HepG2 (cell line): ENCODE measurements around the gene NR2F1. TPM values are rescaled to one million over a fixed set of nuclear protein-coding genes. Genes with fewer than 3 reads are reported as not detected.

Experiments used
- ATAC-seq: fragments of 200-7000 bp; cut with Tn5 transposase; 3 replicates; pipeline ENCODE4 v1.9.1; 2020; ENCODE audit warnings: mild to moderate bottlenecking, moderate library complexity
- BruUV-seq: library from RNA; stranded (reverse); fragments of 400-500 nt; replicated peaks from 2 replicates; lab custom pipeline; 2021; lab: Mats Ljungman, UMichigan
- CTCF ChIA-PET: fragments of 300-600 bp; formaldehyde crosslinking; extraction: SDS; loops from one replicate; lab custom pipeline; 2021; ENCODE audit warnings: low total read pairs, inconsistent platforms, low intra/inter-chr PET ratio; lab: Yijun Ruan, JAX
- POLR2A ChIA-PET: fragments of 350-600 bp; sonication (Branson Sonifier 250); formaldehyde crosslinking; loops from one replicate; lab custom pipeline; 2020; ENCODE audit warnings: antibody characterized with exemption, inconsistent platforms; lab: Yijun Ruan, JAX
- DNase-seq: peaks from one replicate; pipeline ENCODE4 v3.0.0-alpha.2; 2015; ENCODE audit warnings: low spot score
- FAIRE-seq: peaks from 3 replicates; lab custom pipeline; 2011; peaks lifted over from hg19 to GRCh38; lab: Jason Lieb, UNC
- H2AFZ ChIP-seq: one replicate; pipeline ENCODE4 v1.6.1; 2011; ENCODE audit warnings: low read length, inconsistent platforms
- H3K27ac ChIP-seq: fragments of 300-600 bp; 3 replicates; pipeline ENCODE4 v1.8.0; 2011; ENCODE audit warnings: mixed run types, mild to moderate bottlenecking, mixed read lengths, low read length, inconsistent platforms; ENCODE audit not compliant: insufficient read depth; ENCODE audit errors: extremely low read length
- H3K27me3 ChIP-seq, 2 experiments: fragments of 200-600 bp in 1 of 2; 2 replicates in 1 of 2; 3 replicates in 1 of 2; pipeline versions ENCODE4 v1.6.0 to v1.8.0; 2011; ENCODE audit warnings: low read length in 2 of 2, mild to moderate bottlenecking in 2 of 2, moderate library complexity in 2 of 2, inconsistent platforms in 1 of 2; ENCODE audit not compliant: insufficient read depth in 2 of 2, control insufficient read depth in 1 of 2
- H3K36me3 ChIP-seq, 2 experiments: fragments of 200-600 bp in 1 of 2; replicated peaks in 1 of 2; 2 replicates in 1 of 2; 3 replicates in 1 of 2; pipeline versions ENCODE4 v1.5.1 to v1.8.0; 2011; ENCODE audit warnings: low read length in 2 of 2, inconsistent platforms in 1 of 2; ENCODE audit not compliant: insufficient read depth in 2 of 2, control insufficient read depth in 1 of 2
- H3K4me1 ChIP-seq: 2 replicates; pipeline ENCODE4 v1.5.1; 2012; ENCODE audit warnings: low read length, inconsistent platforms; ENCODE audit not compliant: insufficient read depth
- H3K4me2 ChIP-seq: 2 replicates; pipeline ENCODE4 v1.6.0; 2011; ENCODE audit warnings: low read depth, low read length, inconsistent platforms
- H3K4me3 ChIP-seq, 3 experiments: fragments of 200-600 bp in 1 of 3; sonication (generic), shearing (Covaris generic) in 1 of 3; replicated peaks in 1 of 3; 2 replicates each; pipeline ENCODE4 v1.5.1; 2011 to 2016; ENCODE audit warnings: low read length in 3 of 3, inconsistent platforms in 2 of 3, low read depth in 2 of 3, mild to moderate bottlenecking in 2 of 3, control low read depth in 1 of 3, mixed read lengths in 1 of 3; ENCODE audit not compliant: insufficient read depth in 1 of 3
- H3K79me2 ChIP-seq: one replicate; pipeline ENCODE4 v1.6.1; 2011; ENCODE audit warnings: low read length, inconsistent platforms; ENCODE audit not compliant: insufficient read depth
- H3K9ac ChIP-seq: 2 replicates; pipeline ENCODE4 v1.6.0; 2011; ENCODE audit warnings: mild to moderate bottlenecking, low read depth, low read length, inconsistent platforms; ENCODE audit not compliant: insufficient read depth
- H3K9me3 ChIP-seq: 2 replicates; pipeline ENCODE4 v1.5.1; 2012; ENCODE audit warnings: mild to moderate bottlenecking, low read length
- H4K20me1 ChIP-seq: 2 replicates; pipeline ENCODE4 v1.6.0; 2011; ENCODE audit warnings: inconsistent platforms, mild to moderate bottlenecking, low read length, moderate library complexity; ENCODE audit not compliant: insufficient read depth
- KDM6A ChIP-seq: IDR thresholded peaks from 2 replicates; pipeline ENCODE4 v1.6.1; 2016; ENCODE audit warnings: low read depth
- MLLT10 ChIP-seq: sonication (generic); formaldehyde crosslinking; IDR thresholded peaks from 2 replicates; pipeline ENCODE4 v1.4.0; 2020; ENCODE audit warnings: missing genetic modification reagents
- MTERF4 ChIP-seq: sonication (generic); formaldehyde crosslinking; IDR thresholded peaks from 2 replicates; pipeline ENCODE4 v1.8.0; 2023; ENCODE audit warnings: mild to moderate bottlenecking, missing genetic modification reagents
- POLR2AphosphoS5 ChIP-seq: IDR thresholded peaks from 2 replicates; pipeline ENCODE4 v1.6.1; 2012; ENCODE audit warnings: low read depth, low read length
- ZBTB34 ChIP-seq: sonication (generic); formaldehyde crosslinking; IDR thresholded peaks from 2 replicates; pipeline ENCODE4 v1.8.0; 2022; ENCODE audit warnings: mild to moderate bottlenecking, missing genetic modification reagents
- WGBS: methylation state at CpG from one replicate; pipeline ENCODE4 v1.1.6; 2017; ENCODE audit warnings: low lambda C conversion rate; 5-methylcytosine and 5-hydroxymethylcytosine counted together
- in situ Hi-C: cut with HindIII; loops from 2 replicates; pipeline ENCODE4 v1.10.0; 2017; ENCODE audit warnings: low pct_unique_long_range_greater_than_20kb; ENCODE audit not compliant: extremely low pct_ligation_motif_present
- intact Hi-C: fragments of 100-400 bp; cut with micrococcal nuclease; formaldehyde crosslinking; loops from one replicate; pipeline ENCODE4 v1.10.0; 2022; ENCODE audit not compliant: unreplicated experiment
- polyA plus RNA-seq, 8 experiments: library from polyadenylated mRNA; depleted of rRNA in 3 of 8; stranded (reverse) in 7 of 8; unstranded in 1 of 8; fragments of >200 nt; fragmentation: Illumina TruSeq in 4 of 8; extraction: Trizol in 4 of 8; gene quantifications; 2 replicates each; pipeline versions ENCODE4 v1.2.1 to v1.2.3, GENCODE V29; 2011 to 2016; ENCODE audit warnings: low read depth in 4 of 8, missing spikeins in 1 of 8, mixed read lengths in 1 of 8; ENCODE audit not compliant: insufficient read depth in 1 of 8
- total RNA-seq, 5 experiments: library from RNA; depleted of rRNA; stranded (reverse); fragments of >200 nt; fragmentation: Illumina TruSeq; extraction: Trizol; gene quantifications; 2 replicates each; pipeline ENCODE4 v1.2.3, GENCODE V29; 2016; ENCODE audit warnings: low read depth in 1 of 5

NR2F1 gene
- total and polyA plus RNA-seq, 2 of the 13 experiments (the other 11 are each of a cell fraction or from before 2014, with no cell fraction given) = 17.1 to 59.7 TPM

DNA sequence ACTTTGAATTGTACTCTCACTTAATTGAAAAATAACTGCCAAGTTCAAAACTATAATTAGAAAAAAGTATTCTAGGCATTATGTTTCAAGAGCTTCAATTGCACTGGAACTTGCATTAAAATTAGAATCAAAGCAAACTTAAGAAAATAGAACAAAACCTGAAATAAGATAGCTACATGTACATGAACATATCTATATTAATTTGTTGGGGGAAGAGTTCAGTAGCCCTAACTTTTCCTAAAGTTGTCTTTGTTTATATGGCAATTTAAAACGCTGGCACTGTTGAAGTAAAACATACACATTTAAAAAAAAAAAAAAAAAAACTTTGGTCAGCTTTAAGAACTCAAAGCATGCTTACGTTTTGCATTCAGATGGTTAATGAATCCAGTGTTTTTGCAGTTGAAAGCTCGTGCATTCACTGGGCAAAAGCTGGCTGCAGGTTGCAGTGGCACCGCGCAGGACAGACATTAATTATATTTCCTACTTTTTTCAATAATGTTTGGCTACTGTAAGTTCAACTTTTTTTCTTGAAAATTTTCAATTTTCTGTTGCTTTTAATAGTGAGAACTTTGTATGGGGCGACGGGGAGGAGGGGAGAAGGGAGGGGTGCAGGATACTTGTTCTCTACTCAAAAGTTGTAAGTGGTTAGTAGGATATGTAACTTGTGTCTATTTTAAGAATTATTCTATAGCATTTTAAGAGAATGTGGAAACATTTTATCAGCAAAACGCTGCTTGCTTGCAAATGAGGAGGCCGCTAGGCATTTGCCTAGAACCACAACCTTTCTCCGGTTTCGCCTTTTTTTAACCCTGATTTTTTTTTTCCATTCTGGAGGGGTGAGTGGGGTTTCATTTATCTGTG, 3.9 kb downstream of the NR2F1 start:
- POLR2A ChIA-PET = no interaction called here
- WGBS = 64% methylated on average over 11 of the region's 11 CpGs
- TSS peak; percentile 10 for BruUV-seq
- no peak for TF ChIP-seq ZBTB34 (CRISPR knock-in tag)
- no peak for TF ChIP-seq MTERF4 (CRISPR knock-in tag)
- 0 out of 2 replicates have a peak, but pooled peaks have one; percentile 10 for TF ChIP-seq POLR2AphosphoS5
- no peak for TF ChIP-seq MLLT10
- no peak for TF ChIP-seq KDM6A (CRISPR knock-in tag)
- Histone ChIP-seq H4K20me1 (peaks cover 52% of the 10 kb centered on the region), H3K4me2 (peak overlapping the region; percentile 68), H3K36me3 (peaks cover 6 to 38% of the 10 kb centered on the region in 2 experiments; a peak in 4 of 5 replicates), H2AFZ (no peak overlapping the region), H3K4me3 (peak overlapping the region; percentile 72 to 96 (median 95)), H3K4me1 (peaks cover 53% of the 10 kb centered on the region), H3K27ac (no peak overlapping the region), H3K9me3 (no peaks in the 10 kb centered on the region), H3K9ac (peak overlapping the region; percentile 19; the same call in 1 of the 2 replicates), H3K79me2 (peaks cover 66% of the 10 kb centered on the region), H3K27me3 (no peaks in the 10 kb centered on the region; a peak in 1 of 5 replicates)
- DNase-seq (no peak), ATAC-seq (no peak), FAIRE-seq (no peak)
- in situ Hi-C loops = loop anchor here (10.0 kb wide), 1 partner anchor 328 kb away; no protein-coding TSS in a partner anchor
- CTCF ChIA-PET = interaction anchor here (1.5 kb wide), 1 partner anchor 21 kb away, joined by 3 read pairs; no protein-coding TSS in a partner anchor
- intact Hi-C loops = no loop called here
